Spleen (tissue), 11 donors: ENCODE measurements around the gene ASTN1. TPM values are rescaled to one million over a fixed set of nuclear protein-coding genes. Genes with fewer than 3 reads are reported as not detected.

Source experiments
- DNase-seq: peaks from one replicate; pipeline ENCODE4 v3.0.0-alpha.2; 2020
- H3K27ac ChIP-seq, 8 donors: fragments of 200-600 bp; sonication (generic) in 7 of 8; 1 replicate in 4 of 8; 2 replicates in 4 of 8; pipeline versions ENCODE4 v1.5.0 to v1.8.0; 2016 to 2021; ENCODE audit warnings: inconsistent platforms in 4 of 8, mild to moderate bottlenecking in 4 of 8, moderate library complexity in 1 of 8
- H3K27me3 ChIP-seq, 7 donors: fragments of 200-600 bp; sonication (generic) in 6 of 7; replicated peaks in 1 of 7; 1 replicate in 4 of 7; 2 replicates in 3 of 7; pipeline versions ENCODE4 v1.5.0 to v1.8.0; 2016 to 2021; ENCODE audit warnings: inconsistent platforms in 3 of 7, mild to moderate bottlenecking in 1 of 7
- H3K36me3 ChIP-seq, 6 donors: fragments of 200-600 bp; sonication (generic) in 5 of 6; 1 replicate in 4 of 6; 2 replicates in 2 of 6; pipeline versions ENCODE4 v1.5.0 to v1.8.0; 2016 to 2021; ENCODE audit warnings: inconsistent platforms in 2 of 6
- H3K4me1 ChIP-seq, 6 donors: fragments of 200-600 bp; sonication (generic) in 5 of 6; 1 replicate in 3 of 6; 2 replicates in 3 of 6; pipeline versions ENCODE4 v1.5.0 to v1.8.0; 2016 to 2021; ENCODE audit warnings: inconsistent platforms in 3 of 6
- H3K4me3 ChIP-seq, 8 donors: fragments of 200-600 bp; sonication (generic) in 7 of 8; 1 replicate in 4 of 8; 2 replicates in 4 of 8; pipeline versions ENCODE4 v1.5.0 to v1.8.0; 2016 to 2021; ENCODE audit warnings: inconsistent platforms in 4 of 8, mild to moderate bottlenecking in 4 of 8, moderate library complexity in 2 of 8
- H3K9me3 ChIP-seq, 8 donors: fragments of 200-600 bp; sonication (generic) in 7 of 8; 1 replicate in 4 of 8; 2 replicates in 4 of 8; pipeline versions ENCODE4 v1.5.0 to v1.8.0; 2016 to 2021; ENCODE audit warnings: inconsistent platforms in 4 of 8
- CTCF ChIP-seq, 11 experiments: fragments of 200-600 bp in 7 of 11; fragments of 450-650 bp in 4 of 11; sonication (generic) in 4 of 11; IDR thresholded peaks in 8 of 11; conservative IDR thresholded peaks in 3 of 11; 1 replicate in 7 of 11; 2 replicates in 4 of 11; pipeline versions ENCODE4 v1.4.0 to v1.8.0; 2016 to 2021; ENCODE audit warnings: antibody characterized with exemption in 11 of 11, inconsistent platforms in 4 of 11, mild to moderate bottlenecking in 1 of 11
- POLR2A ChIP-seq, 3 donors: fragments of 450-650 bp; IDR thresholded peaks; one replicate each; pipeline ENCODE4 v1.5.1; 2017; ENCODE audit warnings: antibody characterized with exemption in 3 of 3, mild to moderate bottlenecking in 1 of 3
- POLR2AphosphoS5 ChIP-seq, 3 donors: sonication (generic); formaldehyde crosslinking; IDR thresholded peaks; one replicate each; pipeline ENCODE4 v1.5.1; 2017; ENCODE audit warnings: antibody characterized with exemption in 3 of 3
- WGBS, 5 donors: extraction: QIAGEN DNeasy Blood & Tissue Kit in 3 of 5; methylation state at CpG; one replicate each; pipeline versions ENCODE4 v1.1.5 to v1.1.7; 2013 to 2018; 5-methylcytosine and 5-hydroxymethylcytosine counted together
- intact Hi-C: fragments of 100-400 bp; cut with DNase I; formaldehyde crosslinking; loops from one replicate; pipeline ENCODE4 v1.15.0; 2023; ENCODE audit warnings: low total_unique reads
- polyA plus RNA-seq, 3 donors: library from polyadenylated mRNA; stranded (reverse); fragments of 200-250 nt; gene quantifications; one replicate each; pipeline ENCODE4 v1.2.1, GENCODE V29; 2013
- total RNA-seq, 7 donors: library from RNA; depleted of rRNA in 3 of 7; stranded (reverse); fragments of >200 nt in 3 of 7; fragmentation: NEBNext Ultra II Directional in 4 of 7; extraction: Animal tissue kit (Norgen Biotek cat#: 25700) in 4 of 7; gene quantifications; one replicate each; pipeline versions ENCODE4 v1.1.0 to v1.2.1, GENCODE V29; 2016 to 2021
- donor health status: healthy with polysubstance abuse.
- donor health status: DM: no; HTN: no; CAD: no; lungs with moderate emphysema.
- donor health status: DM: no; HTN: no; CAD: no.
- donor health status: Bipolar disorder and iron deficiency.
- donor health status: healthy.
- donor health status: DM: no; HTN: no; CAD: no.
- donor health status: DM: yes; HTN: yes; CAD: no.

Gene ASTN1
- total and polyA plus RNA-seq, 10 donors = 0.56 to 7.5 (median 4.2) TPM

GRCh38 chr1:176852124-176852523 lies 312.4 kb downstream of the ASTN1 start:
- no peak overlapping the region for H3K4me3 ChIP-seq
- no peaks in the 10 kb centered on the region for H3K9me3 ChIP-seq
- H3K27me3 ChIP-seq = no peaks in the 10 kb centered on the region
- no peaks in the 10 kb centered on the region for H3K4me1 ChIP-seq
- no peaks in the 10 kb centered on the region for H3K36me3 ChIP-seq
- intact Hi-C loops = no loop called here
- WGBS, 5 donors = 86 to 91% (median 90%) methylated on average over 3 of the region's 3 CpGs
- TF ChIP-seq CTCF (IDR thresholded peaks at IDR 0.05 in 8 of 11, conservative IDR thresholded peaks at IDR 0.05 in 3 of 11) (no peak), POLR2A (IDR thresholded peaks at IDR 0.05) (no peak), POLR2AphosphoS5 (IDR thresholded peaks at IDR 0.05) (no peak)
- H3K27ac ChIP-seq = no peak overlapping the region
- no peak for DNase-seq

GRCh38 chr1:176850871-176851270 lies 313.6 kb downstream of the ASTN1 start:
- DNase-seq = no peak
- TF ChIP-seq POLR2AphosphoS5 (IDR thresholded peaks at IDR 0.05) = no peak
- TF ChIP-seq CTCF (IDR thresholded peaks at IDR 0.05 in 8 of 11, conservative IDR thresholded peaks at IDR 0.05 in 3 of 11) = no peak
- no peak for TF ChIP-seq POLR2A (IDR thresholded peaks at IDR 0.05)
- Histone ChIP-seq H3K4me3 (no peak overlapping the region), H3K9me3 (no peaks in the 10 kb centered on the region), H3K27ac (no peak overlapping the region), H3K27me3 (no peaks in the 10 kb centered on the region), H3K36me3 (no peaks in the 10 kb centered on the region), H3K4me1 (no peaks in the 10 kb centered on the region)
- intact Hi-C loops = no loop called here
- 56 to 77% (median 72%) methylated on average over 4 of the region's 4 CpGs for WGBS, 5 donors

GRCh38 chr1:176849281-176849680 lies 315.2 kb downstream of the ASTN1 start:
- no peaks in the 10 kb centered on the region for H3K27me3 ChIP-seq
- no peak overlapping the region for H3K27ac ChIP-seq
- H3K4me3 ChIP-seq = no peak overlapping the region
- 65 to 96% (median 76%) methylated on average over 3 of the region's 3 CpGs for WGBS, 5 donors
- TF ChIP-seq POLR2AphosphoS5 (IDR thresholded peaks at IDR 0.05) (no peak), CTCF (IDR thresholded peaks at IDR 0.05 in 8 of 11, conservative IDR thresholded peaks at IDR 0.05 in 3 of 11) (no peak), POLR2A (IDR thresholded peaks at IDR 0.05) (no peak)
- no peaks in the 10 kb centered on the region for H3K9me3 ChIP-seq
- DNase-seq = no peak
- H3K36me3 ChIP-seq = no peaks in the 10 kb centered on the region
- intact Hi-C loops = no loop called here
- no peaks in the 10 kb centered on the region for H3K4me1 ChIP-seq

- intact Hi-C loops = no loop called here
- 57 to 83% (median 69%) methylated on average over 1 of the region's 1 CpG for WGBS, 5 donors
Measured at GRCh38 chr1:176847052-176847451, 317.5 kb downstream of the ASTN1 start.

More at GRCh38 chr1:176847052-176847451, 317.5 kb downstream of the ASTN1 start:
- Histone ChIP-seq H3K27ac (no peak overlapping the region), H3K4me3 (no peak overlapping the region), H3K27me3 (no peaks in the 10 kb centered on the region), H3K4me1 (no peaks in the 10 kb centered on the region), H3K36me3 (no peaks in the 10 kb centered on the region), H3K9me3 (no peaks in the 10 kb centered on the region)
- no peak for DNase-seq
- TF ChIP-seq POLR2A (IDR thresholded peaks at IDR 0.05) (no peak), POLR2AphosphoS5 (IDR thresholded peaks at IDR 0.05) (no peak), CTCF (IDR thresholded peaks at IDR 0.05 in 8 of 11, conservative IDR thresholded peaks at IDR 0.05 in 3 of 11) (no peak)
